D721Med (cell line): ENCODE results near the gene RAB7A.

Experiments used
- DNase-seq: peaks from one replicate; pipeline ENCODE4 v3.0.0; 2011; ENCODE audit warnings: low spot score; ENCODE audit not compliant: insufficient read length
- FAIRE-seq: peaks from 2 replicates; lab custom pipeline; 2011; peaks lifted over from hg19 to GRCh38; lab: Jason Lieb, UNC
- TF ChIP-seq, protein P1 (sequence below): IDR thresholded peaks from 2 replicates; pipeline ENCODE4 v1.5.1; 2012; ENCODE audit warnings: mild to moderate bottlenecking, control low read depth; ENCODE audit not compliant: insufficient read depth; ENCODE audit errors: missing control alignments

Gene RAB7A

DNA sequence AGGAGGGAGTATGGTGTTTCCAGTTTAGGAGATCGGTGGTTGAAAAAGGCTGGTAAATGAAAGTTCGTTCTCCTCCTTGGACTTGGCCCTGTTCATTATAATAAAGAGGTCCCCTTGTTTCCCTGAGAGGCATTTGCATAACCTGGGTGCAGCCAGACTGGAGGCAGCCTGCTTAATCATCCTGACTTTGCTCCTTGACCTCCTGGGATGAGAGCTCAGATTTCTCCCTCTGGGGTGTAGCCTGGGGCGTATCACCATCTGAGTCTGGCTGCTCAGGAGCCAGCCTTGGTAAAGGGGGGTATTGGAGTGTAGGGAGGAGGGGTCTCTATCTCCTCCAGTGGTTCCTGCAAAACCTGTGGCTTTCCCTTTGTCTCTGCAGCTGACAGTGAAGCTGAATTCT is 132.2 kb downstream of the RAB7A start:
- FAIRE-seq (no peak), DNase-seq (no peak)
- TF ChIP-seq, protein P1, sequence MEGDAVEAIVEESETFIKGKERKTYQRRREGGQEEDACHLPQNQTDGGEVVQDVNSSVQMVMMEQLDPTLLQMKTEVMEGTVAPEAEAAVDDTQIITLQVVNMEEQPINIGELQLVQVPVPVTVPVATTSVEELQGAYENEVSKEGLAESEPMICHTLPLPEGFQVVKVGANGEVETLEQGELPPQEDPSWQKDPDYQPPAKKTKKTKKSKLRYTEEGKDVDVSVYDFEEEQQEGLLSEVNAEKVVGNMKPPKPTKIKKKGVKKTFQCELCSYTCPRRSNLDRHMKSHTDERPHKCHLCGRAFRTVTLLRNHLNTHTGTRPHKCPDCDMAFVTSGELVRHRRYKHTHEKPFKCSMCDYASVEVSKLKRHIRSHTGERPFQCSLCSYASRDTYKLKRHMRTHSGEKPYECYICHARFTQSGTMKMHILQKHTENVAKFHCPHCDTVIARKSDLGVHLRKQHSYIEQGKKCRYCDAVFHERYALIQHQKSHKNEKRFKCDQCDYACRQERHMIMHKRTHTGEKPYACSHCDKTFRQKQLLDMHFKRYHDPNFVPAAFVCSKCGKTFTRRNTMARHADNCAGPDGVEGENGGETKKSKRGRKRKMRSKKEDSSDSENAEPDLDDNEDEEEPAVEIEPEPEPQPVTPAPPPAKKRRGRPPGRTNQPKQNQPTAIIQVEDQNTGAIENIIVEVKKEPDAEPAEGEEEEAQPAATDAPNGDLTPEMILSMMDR: no peak

DNA sequence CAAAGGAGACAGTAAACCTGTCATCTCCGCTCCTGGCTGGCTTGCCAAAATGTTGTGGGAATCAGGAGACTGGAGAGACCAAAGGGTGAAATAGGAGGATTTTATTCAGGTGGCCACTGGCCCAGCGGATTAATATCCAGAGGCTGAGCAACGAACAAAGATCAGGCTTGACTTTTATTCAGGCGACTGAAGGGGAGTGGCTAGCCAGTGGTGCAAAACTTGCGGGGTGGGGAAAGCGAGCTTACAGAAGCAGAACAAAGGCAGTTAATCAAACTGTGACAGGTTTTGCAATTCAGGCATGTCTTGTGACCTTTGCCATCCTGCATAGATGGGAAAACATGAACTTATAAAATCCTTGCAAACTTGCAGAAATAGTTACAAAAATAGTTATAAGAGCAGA is 133.6 kb downstream of the RAB7A start:
- TF ChIP-seq, protein P1: no peak
- FAIRE-seq (no peak), DNase-seq (no peak)

DNA sequence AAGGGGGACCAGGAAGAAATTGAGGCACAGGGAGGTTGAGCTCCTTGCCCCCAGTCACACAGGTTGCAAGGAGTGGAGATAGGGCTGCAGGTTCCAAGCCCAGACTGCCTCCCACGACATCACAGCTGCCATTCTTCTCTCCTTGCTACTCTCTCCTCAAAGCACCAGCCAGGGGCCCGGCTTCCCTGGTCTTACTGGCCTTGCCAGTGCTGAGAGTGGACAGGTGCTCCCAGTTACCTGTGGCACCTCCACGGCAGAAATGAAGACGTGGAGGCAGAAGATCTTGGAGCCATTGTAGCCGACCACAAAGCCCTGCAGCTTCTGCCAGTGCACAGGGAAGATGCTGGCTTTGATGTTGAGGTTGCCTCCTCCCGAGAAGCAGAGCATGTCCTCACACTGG is 135.5 kb downstream of the RAB7A start:
- FAIRE-seq (no peak), DNase-seq (no peak)
- TF ChIP-seq, protein P1: no peak

DNA sequence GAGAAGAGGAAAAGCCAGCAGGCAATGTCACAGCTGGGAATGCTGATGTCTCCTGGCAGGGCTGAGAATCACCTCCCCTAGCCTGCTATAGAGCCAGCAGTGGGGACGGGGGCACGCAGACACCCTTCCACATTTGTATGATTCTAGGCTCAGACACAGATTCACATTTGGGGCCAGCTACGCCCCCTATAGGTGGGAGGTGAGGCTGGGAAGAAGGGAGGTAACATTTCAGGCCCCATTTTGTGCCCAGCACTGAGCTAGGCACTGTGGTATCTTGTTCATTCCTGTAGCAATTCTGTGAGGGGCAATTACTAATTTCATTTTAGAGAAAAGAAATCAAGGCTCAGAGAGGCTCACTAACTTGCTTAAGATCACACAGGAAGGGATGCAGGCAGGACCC is 137.6 kb downstream of the RAB7A start:
- TF ChIP-seq, protein P1: peak; percentile 16
- no peak for FAIRE-seq

More for the DNA sequence above, 137.6 kb downstream of the RAB7A start:
- no peak for DNase-seq
